LNCAP (cell line): ENCODE results near the gene DAND5.

Experiments used
- CTCF ChIP-seq: fragments of 450-650 bp; IDR thresholded peaks from 2 replicates; pipeline ENCODE4 v1.5.1; 2017; ENCODE audit warnings: mild to moderate bottlenecking

Gene DAND5

GRCh38 chr19:12939975-12940423 lies 29.4 kb upstream of the DAND5 start:
- TF ChIP-seq CTCF, result no peak

GRCh38 chr19:12940897-12941296 lies 28.5 kb upstream of the DAND5 start:
- TF ChIP-seq CTCF, result no peak

GRCh38 chr19:12943437-12944044 lies 25.8 kb upstream of the DAND5 start:
- no peak for TF ChIP-seq CTCF

GRCh38 chr19:12944104-12944674 lies 25.2 kb upstream of the DAND5 start:
- TF ChIP-seq CTCF, result no peak

GRCh38 chr19:12945479-12946091 lies 23.8 kb upstream of the DAND5 start, which contains the start of gene RAD23A:
Gene RAD23A, plus strand, starts transcription at chr19:12945862. Its CDS starts 87 bp downstream, at chr19:12945949.
- TF ChIP-seq CTCF, result no peak

- TF ChIP-seq CTCF, result no peak
These were observed 23.2 kb upstream of the DAND5 start for GRCh38 chr19:12946092-12946721.

- TF ChIP-seq CTCF, result no peak
These were observed 22.5 kb upstream of the DAND5 start for GRCh38 chr19:12946731-12947496.
